Activated CD4-positive, CD25-positive, alpha-beta regulatory T cell (primary cell): ENCODE results near the gene GPC6.
"Not testable (repeated sequence)": the region's sequence is repeated elsewhere in the genome, so short reads cannot be mapped to it uniquely, and the experiment has no call there.

Experiments
- DNase-seq, 4 experiments: peaks; one replicate each; lab custom pipeline; 2025; lab: John Stamatoyannopoulos, UW

The GPC6 gene

DNA sequence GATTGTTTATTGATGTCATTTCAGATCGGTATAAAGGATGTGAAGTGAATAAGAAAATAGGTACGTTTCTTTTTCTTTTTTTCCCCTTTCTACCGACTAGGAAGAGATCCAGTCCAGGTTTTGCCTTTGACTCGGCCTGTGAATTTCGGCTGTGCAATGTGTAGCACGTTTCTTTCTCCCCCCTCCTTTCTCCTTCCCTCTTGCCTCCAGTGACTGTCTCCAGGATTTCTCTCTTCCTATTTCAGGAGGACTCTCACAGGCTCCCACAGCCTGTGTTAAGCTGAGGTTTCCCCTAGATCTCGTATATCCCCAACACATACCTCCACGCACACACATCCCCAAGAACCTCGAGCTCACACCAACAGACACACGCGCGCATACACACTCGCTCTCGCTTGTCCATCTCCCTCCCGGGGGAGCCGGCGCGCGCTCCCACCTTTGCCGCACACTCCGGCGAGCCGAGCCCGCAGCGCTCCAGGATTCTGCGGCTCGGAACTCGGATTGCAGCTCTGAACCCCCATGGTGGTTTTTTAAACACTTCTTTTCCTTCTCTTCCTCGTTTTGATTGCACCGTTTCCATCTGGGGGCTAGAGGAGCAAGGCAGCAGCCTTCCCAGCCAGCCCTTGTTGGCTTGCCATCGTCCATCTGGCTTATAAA lies at the start of gene GPC6:
GPC6 (plus strand) TSS at position 185 of the 657 bp plus-strand sequence.
- no peak for DNase-seq

DNA sequence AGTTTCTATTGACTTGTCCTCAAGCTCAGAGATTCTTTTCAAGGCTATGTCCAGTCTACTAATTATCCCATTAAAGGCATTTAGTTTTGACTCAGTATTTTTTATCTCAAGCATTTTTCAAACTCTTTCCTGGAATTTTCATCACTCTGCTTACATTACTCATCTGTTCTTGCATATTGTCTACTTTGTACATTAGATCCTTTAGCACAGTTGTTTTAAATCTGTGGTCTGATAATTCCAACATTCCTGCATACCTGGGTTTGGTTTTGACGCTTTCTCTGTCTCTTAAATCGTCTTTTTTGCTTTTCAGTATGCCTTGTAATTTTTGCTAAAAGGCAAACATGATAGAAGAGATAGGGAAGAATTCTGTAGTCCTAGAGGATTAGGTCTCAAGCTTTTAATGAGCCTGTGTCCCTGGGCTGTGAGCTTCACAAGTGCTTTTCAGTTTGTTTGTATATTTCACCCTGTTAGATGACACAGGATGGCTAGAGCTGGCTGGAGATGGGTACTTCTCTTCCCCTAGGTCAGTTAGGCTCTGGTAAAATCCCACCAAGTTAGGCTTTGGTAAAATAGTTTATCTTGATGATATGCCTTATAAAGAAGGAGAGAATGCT lies 46.1 kb upstream of the GPC6 start:
- no peak for DNase-seq

DNA sequence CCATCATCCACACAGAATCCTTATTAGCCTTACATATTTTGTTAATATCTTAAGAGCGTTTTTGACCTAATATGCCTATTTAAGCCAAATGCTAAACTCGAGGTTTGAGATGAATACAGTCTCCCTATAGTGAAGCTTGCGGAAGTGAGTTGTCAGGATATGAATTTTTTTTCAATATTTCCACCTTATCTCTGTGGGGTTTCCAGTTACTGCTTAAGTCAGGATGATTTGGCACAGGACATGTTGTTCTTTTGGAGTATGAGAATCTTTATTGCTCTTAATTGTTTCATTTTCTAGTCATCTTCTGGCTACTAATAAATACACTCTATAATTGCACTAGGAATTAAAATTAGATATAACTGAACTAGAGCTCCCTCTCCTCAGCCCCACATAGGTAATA lies 44.2 kb upstream of the GPC6 start:
- DNase-seq, result no peak

DNA sequence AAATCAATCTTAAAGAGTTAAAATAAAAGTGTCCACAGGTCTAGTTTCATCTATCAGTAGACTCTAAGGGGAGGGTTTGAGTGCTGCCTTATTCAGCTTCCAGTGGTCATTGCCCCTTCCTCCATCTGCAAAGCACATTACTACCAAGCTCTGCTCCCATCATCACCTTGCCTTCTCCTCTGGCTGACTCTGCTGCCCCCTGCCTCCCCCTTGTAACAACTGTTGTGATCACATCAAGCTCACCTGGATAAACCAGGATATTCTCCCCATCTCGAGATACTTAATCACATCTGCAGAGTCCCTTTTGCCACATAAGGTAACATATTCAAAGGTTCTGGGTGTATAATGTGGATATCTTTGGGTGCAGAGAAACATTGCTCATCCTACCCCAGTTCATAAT lies 43.3 kb upstream of the GPC6 start:
- DNase-seq, result no peak

DNA sequence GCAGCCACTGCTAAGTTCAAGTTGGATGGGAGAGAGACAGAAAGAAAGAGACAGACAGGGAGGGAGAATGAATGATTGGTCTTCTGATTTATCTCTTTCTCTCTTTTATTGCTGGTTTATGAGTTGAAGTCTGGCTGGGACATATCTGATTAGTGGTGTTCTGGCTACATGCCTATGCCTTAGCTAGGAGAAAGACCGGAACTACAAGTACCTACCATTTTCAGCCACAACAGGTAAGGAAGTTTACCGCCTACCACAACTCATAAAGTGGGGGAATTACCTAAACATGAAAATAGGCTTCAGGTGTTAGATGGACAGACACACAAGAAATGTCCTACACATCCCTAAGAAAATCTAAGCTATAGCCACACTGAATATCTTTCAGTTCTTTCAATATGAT lies 36.6 kb upstream of the GPC6 start:
- DNase-seq, result no peak

DNA sequence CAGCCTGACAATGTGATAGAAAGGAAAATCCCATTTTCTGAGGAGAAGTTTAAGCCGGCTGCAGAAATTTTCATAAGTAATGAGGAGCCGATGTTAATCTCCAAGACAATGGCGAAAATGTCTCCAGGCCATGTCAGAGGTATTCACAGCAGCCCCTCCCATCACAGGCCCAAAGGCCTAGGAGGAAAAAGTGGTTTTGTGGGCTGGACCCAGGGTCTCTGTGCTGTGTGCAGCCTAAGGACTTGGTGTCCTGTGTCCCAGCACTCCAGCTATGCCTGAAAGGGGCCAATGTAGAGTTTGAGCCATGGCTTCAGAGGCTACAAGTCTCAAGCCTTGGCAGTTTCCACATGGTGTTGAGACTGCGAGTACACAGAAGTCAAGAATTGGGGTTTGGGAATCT lies 32.9 kb upstream of the GPC6 start:
- DNase-seq, result no peak

DNA sequence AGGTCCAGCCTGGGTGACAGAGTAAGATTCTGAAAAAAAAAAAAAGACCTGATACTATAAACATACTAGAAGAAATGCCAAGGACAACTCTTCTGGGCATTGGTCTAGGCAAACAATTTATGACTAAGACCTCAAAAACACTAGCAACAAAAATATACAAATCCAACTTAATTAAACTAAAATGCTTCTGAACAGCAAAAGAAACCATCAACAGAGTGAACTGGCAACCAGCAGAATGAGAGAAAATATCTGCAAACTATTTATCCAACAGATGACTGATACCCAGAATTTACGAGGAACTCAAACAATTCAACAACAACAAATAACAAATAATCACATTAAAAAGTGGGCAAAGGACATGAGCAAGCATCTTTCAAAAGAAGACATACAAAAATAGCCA lies 26.8 kb upstream of the GPC6 start:
- DNase-seq, result no peak

DNA sequence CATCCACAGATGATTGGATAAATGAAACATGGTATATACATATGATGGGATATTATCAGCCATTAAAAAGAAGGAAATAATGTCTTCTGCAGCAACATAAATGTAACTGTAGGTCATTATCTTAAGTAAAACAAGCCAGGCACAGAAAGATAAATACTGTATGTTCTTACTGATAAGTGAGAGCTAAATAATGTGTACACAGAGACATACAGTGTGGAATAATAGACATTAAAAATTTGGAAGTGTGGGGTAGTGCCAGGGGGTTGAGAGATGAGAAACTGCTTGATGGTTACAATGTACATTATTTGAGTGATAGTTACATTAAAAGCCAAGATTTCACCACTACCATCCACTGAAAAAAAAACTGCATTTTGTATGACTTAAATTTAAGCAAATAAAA lies 26.0 kb upstream of the GPC6 start:
- no peak for DNase-seq

DNA sequence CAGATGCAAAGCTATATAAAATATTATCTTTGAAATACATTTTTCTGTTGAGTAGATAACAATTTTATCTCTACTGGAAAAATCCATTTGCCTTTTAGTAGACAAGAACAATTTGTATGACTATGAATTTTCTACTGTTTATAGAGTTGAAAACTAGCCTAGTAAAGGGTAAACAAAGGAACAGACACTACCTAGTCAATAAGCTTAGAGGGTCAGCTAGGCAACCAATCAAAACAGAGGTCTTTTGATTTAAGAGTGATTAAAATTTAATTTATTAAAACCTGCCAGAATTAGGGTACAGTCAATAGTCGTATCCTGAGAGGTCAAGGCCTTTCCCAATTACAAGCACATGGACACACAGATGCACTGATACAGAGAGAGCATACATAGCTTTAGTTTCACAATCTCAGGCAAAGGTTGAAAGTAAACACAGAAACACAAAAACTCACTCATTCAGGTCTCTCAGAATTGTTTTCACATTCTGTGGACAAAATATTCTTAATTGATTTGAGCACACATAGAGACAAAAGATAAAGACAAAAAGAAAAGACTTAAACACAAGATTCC lies 24.5 kb upstream of the GPC6 start:
- no peak for DNase-seq

DNA sequence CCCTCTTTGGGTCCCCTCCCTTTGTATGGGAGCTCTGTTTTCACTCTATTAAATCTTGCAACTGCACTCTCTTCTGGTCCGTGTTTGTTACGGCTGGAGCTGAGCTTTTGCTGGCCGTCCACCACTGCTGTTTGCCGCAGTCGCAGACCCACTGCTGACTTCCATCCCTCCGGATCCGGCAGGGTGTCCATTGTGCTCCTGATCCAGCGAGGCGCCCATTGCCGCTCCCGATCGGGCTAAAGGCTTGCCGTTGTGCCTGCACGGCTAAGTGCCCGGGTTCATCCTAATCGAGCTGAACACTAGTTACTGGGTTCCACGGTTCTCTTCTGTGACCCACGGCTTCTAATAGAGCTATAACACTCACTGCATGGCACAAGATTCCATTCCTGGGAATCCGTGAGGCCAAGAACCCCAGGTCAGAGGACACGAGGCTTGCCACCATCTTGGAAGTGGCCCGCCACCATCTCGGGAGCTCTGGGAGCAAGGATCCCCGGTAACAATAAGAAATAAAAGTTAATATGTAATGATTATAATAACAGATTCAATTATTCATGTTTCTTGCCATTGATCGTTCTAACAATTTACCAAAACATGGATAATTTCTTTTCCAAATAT lies 19.7 kb upstream of the GPC6 start:
- not testable (repeated sequence) for DNase-seq

DNA sequence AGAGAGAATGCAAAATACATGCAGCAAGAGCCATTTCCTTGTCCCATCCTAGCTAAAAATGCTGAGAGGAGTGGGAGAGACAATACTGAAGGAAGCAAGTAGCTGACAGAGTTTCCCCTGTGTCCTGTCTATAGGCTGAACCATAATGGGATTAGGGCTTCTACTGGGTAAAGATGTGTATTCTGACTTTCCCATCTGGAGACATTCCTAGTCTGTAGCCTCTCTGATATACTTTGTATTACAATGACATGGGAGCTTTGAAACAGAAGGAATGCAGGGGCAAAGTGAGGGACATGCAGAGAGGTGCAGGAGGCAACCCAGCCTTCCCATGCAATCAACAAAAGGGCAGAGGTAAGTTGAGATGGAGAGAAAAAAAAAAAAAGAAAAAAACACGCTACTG lies 10.5 kb upstream of the GPC6 start:
- no peak for DNase-seq

DNA sequence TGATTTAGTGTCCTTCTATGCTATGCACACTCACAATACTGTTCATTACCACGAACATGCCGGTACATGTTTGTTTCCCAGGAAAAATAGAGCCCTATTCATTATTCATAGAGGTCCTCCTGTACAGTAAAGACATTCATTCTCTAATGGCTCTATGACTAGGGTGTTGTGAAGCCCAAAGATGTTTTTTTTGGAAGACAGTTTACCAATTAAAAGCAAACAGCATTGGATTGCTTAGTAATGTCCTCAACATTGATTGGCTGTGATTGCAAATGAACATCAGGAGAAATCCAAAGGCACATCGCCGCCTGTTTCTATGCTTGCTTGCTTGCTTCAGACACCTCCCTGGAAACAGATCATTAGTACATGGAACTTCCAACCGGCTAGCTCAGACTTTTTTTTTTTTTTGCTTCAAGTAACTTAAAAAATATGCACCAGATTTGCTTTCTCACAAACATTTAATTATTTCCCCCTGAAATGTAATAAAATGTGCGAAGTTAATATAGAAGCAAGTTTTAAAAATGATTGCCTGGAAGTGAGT lies 8.8 kb upstream of the GPC6 start:
- no peak for DNase-seq

DNA sequence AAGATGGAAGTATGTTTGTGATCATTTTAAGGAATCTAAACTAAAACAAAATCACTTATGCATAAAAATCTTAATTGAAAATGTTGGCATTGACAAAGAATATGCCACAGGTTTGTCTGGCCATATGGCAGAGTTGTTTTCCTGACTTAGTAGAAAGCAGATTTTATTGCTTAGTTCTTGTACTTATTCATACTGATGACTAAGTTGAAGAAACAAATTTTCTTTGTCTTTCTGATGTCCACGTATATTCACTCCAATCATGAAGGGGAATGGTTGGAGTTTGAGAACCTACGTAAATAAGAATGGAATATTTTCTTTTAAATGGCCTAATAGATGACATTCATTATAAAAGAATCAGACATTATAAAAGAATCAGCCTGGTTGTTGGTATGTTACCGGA lies 8.0 kb upstream of the GPC6 start:
- DNase-seq, result no peak

DNA sequence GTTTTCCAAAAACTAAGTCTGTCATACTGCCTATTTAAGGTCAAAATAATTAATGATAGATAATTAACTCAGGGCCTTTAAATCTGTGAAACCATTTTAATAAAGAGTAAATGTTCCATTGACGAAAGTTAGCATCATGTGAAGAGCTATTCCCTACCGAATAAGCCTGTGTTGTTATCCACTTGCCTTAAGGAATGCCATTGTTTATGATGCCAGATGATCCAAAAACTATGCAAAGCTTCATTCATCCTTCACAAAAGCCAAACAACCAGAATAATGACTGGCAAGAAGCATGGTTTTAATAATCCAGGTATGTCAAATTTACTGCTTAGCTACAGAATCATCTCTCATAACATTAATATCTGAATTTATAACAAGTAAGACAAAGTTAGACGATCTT lies 6.5 kb upstream of the GPC6 start:
- no peak for DNase-seq

DNA sequence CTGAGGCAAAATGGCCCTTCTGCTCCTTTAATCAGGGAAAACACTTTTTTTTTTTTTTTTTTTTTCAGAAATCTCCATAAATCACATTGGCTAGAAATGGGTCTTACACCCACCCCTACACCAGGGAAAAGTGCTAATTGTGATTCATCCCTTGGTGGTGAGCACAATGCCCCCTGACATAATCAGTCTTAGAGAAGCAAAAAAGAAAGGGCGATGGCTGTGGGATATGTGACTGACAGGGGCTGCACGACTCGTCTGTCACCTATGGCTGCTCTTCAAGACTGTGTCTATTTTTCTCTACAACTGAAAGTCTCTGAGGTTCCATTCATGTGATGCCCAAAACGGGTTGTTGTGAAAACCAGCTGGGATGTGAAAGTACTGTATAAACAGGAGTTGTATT lies 3.6 kb upstream of the GPC6 start:
- no peak for DNase-seq

DNA sequence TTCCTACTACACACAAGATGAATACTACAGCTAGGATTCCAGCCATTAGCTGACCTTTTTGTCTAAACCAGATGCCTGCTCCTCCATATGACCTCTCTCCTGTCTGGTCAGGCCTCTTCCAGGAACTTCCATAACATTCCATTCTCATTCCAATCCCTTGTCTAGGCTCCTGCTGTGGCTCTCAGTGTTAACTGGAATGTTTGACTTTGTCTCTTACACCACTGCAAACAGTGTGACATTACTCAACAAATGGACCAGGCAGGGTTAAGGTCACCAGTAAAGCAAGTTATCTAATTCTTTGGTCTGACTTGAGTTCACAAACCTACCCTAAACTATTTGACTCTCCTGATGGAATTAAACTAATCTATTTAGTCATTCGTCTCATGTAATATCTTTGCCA lies 2.1 kb upstream of the GPC6 start:
- DNase-seq, result no peak

DNA sequence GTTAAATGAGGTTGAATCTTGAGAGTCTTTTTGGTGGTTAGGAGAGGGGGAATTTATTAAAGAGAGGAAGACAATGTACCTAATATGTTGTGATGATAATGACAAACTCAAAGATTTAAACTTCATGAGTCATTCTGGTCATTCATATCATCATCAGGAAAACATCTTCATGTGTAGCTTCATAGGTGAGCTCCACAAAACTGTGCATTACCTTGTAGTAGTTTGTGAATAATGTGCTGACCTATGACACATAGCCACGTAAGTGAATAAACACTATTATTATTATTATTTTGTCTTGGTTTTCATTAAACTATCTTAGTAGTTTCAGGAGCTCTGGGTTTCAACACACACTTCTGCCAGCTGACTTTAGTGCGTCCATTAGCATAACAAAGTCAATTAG lies 997 bp upstream of the GPC6 start:
- no peak for DNase-seq

DNA sequence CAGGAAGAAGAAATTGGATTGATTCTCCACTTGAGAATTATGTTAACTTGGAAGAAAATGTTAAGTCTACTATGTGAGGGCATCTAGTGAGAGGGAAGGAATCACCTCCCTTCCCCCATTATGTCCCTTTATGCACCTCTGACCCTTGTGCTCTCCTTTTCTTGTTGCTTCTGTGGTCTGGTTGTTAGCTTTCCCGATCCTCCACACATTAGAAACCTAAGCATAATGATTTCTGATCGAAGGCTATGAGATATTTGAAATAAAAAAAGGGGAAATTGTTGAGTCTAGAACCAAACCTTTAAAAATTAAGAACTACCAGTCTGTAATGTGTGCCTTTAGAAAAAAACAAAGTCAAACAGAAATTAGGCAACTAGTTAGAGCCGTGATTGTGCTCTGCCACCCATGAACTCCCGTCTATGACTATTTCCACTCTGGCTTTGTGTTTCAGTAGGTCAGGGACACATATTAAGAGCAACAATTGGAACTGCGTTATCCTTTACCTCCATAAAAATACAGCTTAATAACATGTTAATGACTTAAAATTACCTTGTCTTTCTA lies 463 bp upstream of the GPC6 start:
- DNase-seq, result no peak

DNA sequence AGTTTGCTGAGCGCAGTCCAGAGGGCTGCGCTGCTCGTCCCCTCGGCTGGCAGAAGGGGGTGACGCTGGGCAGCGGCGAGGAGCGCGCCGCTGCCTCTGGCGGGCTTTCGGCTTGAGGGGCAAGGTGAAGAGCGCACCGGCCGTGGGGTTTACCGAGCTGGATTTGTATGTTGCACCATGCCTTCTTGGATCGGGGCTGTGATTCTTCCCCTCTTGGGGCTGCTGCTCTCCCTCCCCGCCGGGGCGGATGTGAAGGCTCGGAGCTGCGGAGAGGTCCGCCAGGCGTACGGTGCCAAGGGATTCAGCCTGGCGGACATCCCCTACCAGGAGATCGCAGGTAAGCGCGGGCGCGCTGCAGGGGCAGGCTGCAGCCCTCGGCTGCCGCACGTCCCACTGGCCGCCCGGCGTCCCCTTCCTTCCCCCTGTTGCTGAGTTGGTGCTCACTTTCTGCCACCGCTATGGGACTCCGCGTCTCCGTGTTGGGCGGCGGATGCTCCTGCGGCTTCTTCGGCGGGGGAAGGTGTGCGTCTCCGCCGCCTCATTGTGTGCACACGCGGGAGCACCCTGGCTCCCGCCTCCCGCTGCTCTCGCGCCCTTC lies 772 bp downstream of the GPC6 start:
- DNase-seq, result no peak

DNA sequence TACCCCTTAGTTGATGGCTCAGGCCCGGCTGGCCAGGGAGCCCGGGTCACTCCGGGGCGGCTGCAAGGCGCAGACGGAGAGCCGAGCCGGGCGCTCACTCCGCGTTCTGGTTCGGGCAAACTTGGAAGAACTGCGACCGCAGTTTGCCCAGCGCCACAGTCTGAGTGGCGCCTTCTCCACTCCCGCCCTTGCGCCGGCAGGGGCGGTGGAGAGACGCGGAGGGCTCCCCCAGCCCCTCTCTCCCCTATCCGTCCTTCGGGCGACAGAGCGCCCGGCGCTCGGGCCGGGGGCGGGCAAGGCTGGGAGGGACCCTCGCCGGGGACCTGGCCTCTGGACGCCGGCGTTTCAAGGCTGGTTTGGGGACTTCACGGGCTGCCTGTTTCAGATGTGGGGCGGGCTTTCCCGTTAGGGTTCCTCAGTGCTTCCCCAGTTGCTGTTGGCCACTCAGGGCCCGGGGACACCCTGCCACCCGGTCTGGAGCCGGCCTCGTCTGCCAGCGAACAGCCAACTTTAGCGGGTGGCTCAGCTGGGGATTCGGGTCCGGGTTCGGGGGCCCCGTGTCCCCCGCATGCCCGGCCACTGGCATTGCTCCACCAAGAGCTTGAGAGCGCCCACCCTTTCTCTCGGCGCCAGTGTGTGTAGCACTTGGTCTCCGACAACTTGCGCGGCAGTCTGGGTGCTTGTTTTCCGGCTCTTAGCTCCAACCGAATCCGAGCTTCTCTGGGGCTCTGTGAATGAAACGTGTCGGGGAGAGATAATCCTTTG lies 1.5 kb downstream of the GPC6 start:
- DNase-seq, result no peak

DNA sequence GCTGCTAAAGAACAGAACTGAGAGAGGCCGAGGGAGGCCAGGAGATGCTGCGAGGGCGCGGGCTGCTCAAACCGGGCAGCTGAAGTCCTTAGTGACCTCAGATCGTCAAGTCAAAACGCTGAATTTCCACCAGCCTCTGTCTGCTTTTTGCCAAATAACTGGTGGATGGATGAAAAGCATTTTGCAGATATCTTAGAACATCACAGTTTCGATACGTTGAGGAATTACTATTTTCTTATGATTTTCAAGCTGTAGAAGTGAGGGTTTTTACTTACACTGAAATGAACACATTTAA lies 2.0 kb downstream of the GPC6 start:
- no peak for DNase-seq

DNA sequence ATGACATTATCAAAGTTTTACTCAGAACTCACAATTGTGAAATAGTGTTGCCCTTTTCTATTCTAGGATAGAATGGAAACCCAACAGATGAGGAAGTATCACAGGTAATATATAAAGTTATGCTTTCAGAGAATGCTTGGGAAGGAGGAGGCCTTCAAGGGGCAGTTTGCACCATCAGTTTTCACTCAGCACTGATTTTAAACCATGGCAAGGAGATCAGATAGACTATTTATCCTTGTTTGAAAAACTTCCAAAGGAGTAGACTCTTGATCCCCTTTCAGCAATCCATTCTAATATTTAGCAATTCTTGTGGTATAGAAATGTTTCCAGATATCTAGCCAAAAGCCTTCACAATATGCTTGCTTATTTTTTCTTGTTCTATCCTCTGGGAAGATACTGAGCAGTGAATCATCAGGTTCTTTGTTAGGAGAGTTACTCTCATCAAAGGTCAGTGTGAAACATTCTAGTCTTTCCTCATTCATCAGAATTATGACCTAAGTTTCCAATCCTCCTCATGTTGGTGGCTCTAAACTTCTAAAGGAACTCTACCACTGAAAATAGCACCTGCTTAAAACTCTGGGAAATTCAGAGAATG lies 3.8 kb downstream of the GPC6 start:
- DNase-seq, result no peak
